Measurements from ENCODE around the gene ZNF222.

ZNF222 gene

GRCh38 chr19:44025217-44025936 lies at the start of gene ZNF222:
Gene ZNF222 (plus strand): TSS chr19:44025379. CDS start chr19:44025437, 58 bp downstream.
- DNase-seq (ENCODE audit: low spot score): peak; percentile 91

- no peak for DNase-seq (ENCODE audit: low spot score)
These were observed 48.4 kb upstream of the ZNF222 start for GRCh38 chr19:43976732-43977131.

GRCh38 chr19:43983544-43983911 lies 41.7 kb upstream of the ZNF222 start:
- DNase-seq (ENCODE audit: low spot score): no peak

GRCh38 chr19:43983912-43984686 lies 41.1 kb upstream of the ZNF222 start, which contains the start of gene ZNF155:
Gene ZNF155 (plus strand): TSS chr19:43984188. CDS start chr19:43988544, 4,356 bp downstream.
- peak; percentile 99 for DNase-seq (ENCODE audit: low spot score)

GRCh38 chr19:43984687-43985000 lies 40.5 kb upstream of the ZNF222 start:
- no peak for DNase-seq (ENCODE audit: low spot score)

GRCh38 chr19:43997631-43998290 lies 27.4 kb upstream of the ZNF222 start:
- DNase-seq (ENCODE audit: low spot score): no peak

- DNase-seq (ENCODE audit: low spot score): no peak
These were observed 23.0 kb upstream of the ZNF222 start for GRCh38 chr19:44002212-44002565.

- peak; percentile 99 for DNase-seq (ENCODE audit: low spot score)
These were observed 22.4 kb upstream of the ZNF222 start, which contains the start of gene ZNF230 for GRCh38 chr19:44002566-44003460. Gene ZNF230 (plus strand): TSS chr19:44002957. CDS start chr19:44007079, 4,122 bp downstream.

- DNase-seq (ENCODE audit: low spot score): no peak
These were observed 21.6 kb upstream of the ZNF222 start for GRCh38 chr19:44003461-44004009.

GRCh38 chr19:44005973-44006372 lies 19.2 kb upstream of the ZNF222 start:
- DNase-seq (ENCODE audit: low spot score): no peak

GRCh38 chr19:44007473-44007872 lies 17.7 kb upstream of the ZNF222 start:
- no peak for DNase-seq (ENCODE audit: low spot score)

GRCh38 chr19:44010468-44010867 lies 14.7 kb upstream of the ZNF222 start:
- no peak for DNase-seq (ENCODE audit: low spot score)

- DNase-seq (ENCODE audit: low spot score): no peak
These were observed 5.7 kb upstream of the ZNF222 start for GRCh38 chr19:44019498-44019897.

- no peak for DNase-seq (ENCODE audit: low spot score)
These were observed 4.0 kb upstream of the ZNF222 start for GRCh38 chr19:44021221-44021620.

- no peak for DNase-seq (ENCODE audit: low spot score)
These were observed 321 bp upstream of the ZNF222 start for GRCh38 chr19:44024900-44025216.

- DNase-seq (ENCODE audit: low spot score): no peak
These were observed 1.4 kb downstream of the ZNF222 start for GRCh38 chr19:44026622-44027021.

- no peak for DNase-seq (ENCODE audit: low spot score)
These were observed 6.9 kb downstream of the ZNF222 start for GRCh38 chr19:44032001-44032610.

- no peak for DNase-seq (ENCODE audit: low spot score)
These were observed 17.0 kb downstream of the ZNF222 start for GRCh38 chr19:44042147-44042546.

- DNase-seq (ENCODE audit: low spot score): peak; percentile 41
These were observed 25.8 kb downstream of the ZNF222 start for GRCh38 chr19:44050740-44051649.
